ENCODE measurements around the gene FAM149B1.

FAM149B1 gene

DNA sequence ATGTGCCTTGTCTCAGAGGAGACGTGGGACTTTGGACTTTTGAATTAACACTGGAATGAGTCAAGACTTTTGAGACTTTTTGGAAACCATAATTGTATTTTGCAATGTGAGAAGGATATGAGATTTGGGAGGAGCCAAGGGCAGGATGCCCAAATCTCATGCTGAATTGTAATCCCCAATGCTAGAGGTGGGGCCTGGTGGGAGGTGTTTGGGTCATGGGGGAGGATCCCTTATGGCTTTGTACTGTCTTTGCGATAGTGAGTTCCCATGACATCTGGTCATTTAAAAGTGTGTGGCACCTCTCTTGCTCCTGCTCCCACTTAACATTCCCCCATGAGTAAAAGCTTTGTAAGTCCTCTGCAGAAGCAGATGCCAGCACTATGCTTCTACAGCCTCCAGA, 40.0 kb downstream of the FAM149B1 start (continued):
- TF ChIP-seq, protein P1, sequence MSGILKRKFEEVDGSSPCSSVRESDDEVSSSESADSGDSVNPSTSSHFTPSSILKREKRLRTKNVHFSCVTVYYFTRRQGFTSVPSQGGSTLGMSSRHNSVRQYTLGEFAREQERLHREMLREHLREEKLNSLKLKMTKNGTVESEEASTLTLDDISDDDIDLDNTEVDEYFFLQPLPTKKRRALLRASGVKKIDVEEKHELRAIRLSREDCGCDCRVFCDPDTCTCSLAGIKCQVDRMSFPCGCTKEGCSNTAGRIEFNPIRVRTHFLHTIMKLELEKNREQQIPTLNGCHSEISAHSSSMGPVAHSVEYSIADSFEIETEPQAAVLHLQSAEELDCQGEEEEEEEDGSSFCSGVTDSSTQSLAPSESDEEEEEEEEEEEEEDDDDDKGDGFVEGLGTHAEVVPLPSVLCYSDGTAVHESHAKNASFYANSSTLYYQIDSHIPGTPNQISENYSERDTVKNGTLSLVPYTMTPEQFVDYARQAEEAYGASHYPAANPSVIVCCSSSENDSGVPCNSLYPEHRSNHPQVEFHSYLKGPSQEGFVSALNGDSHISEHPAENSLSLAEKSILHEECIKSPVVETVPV (CRISPR knock-in tag; IDR thresholded peaks at IDR 0.05), result no peak
- TF ChIP-seq GLIS3 (CRISPR knock-in tag; IDR thresholded peaks at IDR 0.05) (no peak), ESRRG (CRISPR knock-in tag; IDR thresholded peaks at IDR 0.05) (no peak), ZFP30 (CRISPR knock-in tag; IDR thresholded peaks at IDR 0.05) (no peak)
- TF ChIP-seq, protein P2, sequence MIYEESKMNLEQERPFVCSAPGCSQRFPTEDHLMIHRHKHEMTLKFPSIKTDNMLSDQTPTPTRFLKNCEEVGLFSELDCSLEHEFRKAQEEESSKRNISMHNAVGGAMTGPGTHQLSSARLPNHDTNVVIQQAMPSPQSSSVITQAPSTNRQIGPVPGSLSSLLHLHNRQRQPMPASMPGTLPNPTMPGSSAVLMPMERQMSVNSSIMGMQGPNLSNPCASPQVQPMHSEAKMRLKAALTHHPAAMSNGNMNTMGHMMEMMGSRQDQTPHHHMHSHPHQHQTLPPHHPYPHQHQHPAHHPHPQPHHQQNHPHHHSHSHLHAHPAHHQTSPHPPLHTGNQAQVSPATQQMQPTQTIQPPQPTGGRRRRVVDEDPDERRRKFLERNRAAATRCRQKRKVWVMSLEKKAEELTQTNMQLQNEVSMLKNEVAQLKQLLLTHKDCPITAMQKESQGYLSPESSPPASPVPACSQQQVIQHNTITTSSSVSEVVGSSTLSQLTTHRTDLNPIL (CRISPR knock-in tag; IDR thresholded peaks at IDR 0.05; ENCODE audit: low read depth), result no peak

DNA sequence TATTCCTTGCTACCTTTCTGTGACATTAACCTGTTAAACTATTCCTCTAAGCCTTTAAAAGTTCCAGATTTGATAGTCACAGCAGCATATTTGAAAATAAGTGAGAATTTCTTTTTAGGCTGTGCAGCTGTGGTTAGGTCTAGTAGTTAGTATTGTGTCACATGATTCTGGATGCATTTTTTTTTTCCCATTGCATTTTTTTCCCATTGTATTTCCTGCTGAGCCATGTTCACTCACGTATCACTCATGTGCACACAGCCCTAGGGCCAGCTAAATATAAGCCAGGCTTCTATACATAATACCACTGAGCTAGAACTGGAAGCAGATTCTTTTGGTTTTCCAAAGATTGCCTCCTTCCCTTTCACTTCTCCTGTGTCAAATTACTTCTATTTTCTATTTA, 41.8 kb downstream of the FAM149B1 start:
- ATAC-seq, result no peak

DNA sequence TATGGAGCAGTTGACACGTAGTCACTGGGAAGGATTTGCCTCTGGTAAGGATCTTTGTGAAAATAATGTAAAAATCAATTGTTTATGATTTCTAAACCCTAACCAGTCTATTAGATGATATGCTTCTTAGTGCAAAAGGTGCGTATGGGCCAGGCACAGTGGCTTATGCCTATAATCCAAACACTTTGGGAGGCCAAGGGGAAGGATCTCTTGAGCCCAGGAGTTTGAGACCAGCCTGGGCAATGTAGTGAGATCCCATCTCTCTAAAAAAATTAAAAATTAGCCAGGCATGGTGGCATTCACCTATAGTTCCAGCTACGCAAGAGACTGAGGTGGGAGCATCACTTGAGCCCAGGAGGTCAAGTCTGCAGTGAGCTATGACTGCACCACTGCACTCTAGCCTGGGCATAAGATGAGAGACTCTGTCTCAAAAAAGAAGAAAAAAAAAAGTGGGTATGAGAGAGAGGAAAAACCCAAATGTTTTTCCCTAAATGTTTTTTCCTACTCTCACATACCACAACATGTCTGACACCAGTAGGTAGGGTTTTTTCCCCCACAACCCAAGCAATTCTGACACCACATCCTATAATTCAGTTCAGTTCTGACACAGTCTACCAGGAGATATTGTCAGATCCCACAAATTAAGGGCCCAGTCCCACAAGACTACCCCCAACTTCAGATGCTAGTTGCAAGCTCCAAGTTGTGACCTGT, 42.6 kb downstream of the FAM149B1 start:
- no peak for ATAC-seq
- TF ChIP-seq ISL1 (CRISPR knock-in tag; IDR thresholded peaks at IDR 0.05) (no peak), GLIS3 (CRISPR knock-in tag; IDR thresholded peaks at IDR 0.05) (no peak), ARNTL (CRISPR knock-in tag; IDR thresholded peaks at IDR 0.05; ENCODE audit: borderline replicate concordance, low read depth) (no peak), SNAI2 (CRISPR knock-in tag; IDR thresholded peaks at IDR 0.05) (no peak), ZNF565 (CRISPR knock-in tag; conservative IDR thresholded peaks at IDR 0.05; ENCODE audit: low read depth) (no peak), PPARA (CRISPR knock-in tag; IDR thresholded peaks at IDR 0.05; ENCODE audit: borderline replicate concordance) (no peak)
- TF ChIP-seq, protein P3, sequence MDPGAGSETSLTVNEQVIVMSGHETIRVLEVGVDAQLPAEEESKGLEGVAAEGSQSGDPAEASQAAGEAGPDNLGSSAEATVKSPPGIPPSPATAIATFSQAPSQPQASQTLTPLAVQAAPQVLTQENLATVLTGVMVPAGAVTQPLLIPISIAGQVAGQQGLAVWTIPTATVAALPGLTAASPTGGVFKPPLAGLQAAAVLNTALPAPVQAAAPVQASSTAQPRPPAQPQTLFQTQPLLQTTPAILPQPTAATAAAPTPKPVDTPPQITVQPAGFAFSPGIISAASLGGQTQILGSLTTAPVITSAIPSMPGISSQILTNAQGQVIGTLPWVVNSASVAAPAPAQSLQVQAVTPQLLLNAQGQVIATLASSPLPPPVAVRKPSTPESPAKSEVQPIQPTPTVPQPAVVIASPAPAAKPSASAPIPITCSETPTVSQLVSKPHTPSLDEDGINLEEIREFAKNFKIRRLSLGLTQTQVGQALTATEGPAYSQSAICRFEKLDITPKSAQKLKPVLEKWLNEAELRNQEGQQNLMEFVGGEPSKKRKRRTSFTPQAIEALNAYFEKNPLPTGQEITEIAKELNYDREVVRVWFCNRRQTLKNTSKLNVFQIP (CRISPR knock-in tag; IDR thresholded peaks at IDR 0.05; ENCODE audit: borderline replicate concordance, low read depth), result no peak
- TF ChIP-seq, protein P4, sequence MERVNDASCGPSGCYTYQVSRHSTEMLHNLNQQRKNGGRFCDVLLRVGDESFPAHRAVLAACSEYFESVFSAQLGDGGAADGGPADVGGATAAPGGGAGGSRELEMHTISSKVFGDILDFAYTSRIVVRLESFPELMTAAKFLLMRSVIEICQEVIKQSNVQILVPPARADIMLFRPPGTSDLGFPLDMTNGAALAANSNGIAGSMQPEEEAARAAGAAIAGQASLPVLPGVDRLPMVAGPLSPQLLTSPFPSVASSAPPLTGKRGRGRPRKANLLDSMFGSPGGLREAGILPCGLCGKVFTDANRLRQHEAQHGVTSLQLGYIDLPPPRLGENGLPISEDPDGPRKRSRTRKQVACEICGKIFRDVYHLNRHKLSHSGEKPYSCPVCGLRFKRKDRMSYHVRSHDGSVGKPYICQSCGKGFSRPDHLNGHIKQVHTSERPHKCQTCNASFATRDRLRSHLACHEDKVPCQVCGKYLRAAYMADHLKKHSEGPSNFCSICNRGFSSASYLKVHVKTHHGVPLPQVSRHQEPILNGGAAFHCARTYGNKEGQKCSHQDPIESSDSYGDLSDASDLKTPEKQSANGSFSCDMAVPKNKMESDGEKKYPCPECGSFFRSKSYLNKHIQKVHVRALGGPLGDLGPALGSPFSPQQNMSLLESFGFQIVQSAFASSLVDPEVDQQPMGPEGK (CRISPR knock-in tag; IDR thresholded peaks at IDR 0.05; ENCODE audit: borderline replicate concordance), result no peak
- TF ChIP-seq, protein P1 (CRISPR knock-in tag; IDR thresholded peaks at IDR 0.05), result no peak

More for the DNA sequence above, 41.8 kb downstream of the FAM149B1 start:
- TF ChIP-seq, protein P5, sequence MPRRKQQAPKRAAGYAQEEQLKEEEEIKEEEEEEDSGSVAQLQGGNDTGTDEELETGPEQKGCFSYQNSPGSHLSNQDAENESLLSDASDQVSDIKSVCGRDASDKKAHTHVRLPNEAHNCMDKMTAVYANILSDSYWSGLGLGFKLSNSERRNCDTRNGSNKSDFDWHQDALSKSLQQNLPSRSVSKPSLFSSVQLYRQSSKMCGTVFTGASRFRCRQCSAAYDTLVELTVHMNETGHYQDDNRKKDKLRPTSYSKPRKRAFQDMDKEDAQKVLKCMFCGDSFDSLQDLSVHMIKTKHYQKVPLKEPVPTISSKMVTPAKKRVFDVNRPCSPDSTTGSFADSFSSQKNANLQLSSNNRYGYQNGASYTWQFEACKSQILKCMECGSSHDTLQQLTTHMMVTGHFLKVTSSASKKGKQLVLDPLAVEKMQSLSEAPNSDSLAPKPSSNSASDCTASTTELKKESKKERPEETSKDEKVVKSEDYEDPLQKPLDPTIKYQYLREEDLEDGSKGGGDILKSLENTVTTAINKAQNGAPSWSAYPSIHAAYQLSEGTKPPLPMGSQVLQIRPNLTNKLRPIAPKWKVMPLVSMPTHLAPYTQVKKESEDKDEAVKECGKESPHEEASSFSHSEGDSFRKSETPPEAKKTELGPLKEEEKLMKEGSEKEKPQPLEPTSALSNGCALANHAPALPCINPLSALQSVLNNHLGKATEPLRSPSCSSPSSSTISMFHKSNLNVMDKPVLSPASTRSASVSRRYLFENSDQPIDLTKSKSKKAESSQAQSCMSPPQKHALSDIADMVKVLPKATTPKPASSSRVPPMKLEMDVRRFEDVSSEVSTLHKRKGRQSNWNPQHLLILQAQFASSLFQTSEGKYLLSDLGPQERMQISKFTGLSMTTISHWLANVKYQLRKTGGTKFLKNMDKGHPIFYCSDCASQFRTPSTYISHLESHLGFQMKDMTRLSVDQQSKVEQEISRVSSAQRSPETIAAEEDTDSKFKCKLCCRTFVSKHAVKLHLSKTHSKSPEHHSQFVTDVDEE (CRISPR knock-in tag; IDR thresholded peaks at IDR 0.05), result no peak
- TF ChIP-seq ZNF565 (CRISPR knock-in tag; conservative IDR thresholded peaks at IDR 0.05; ENCODE audit: low read depth) (no peak), TOX (CRISPR knock-in tag; IDR thresholded peaks at IDR 0.05; ENCODE audit: borderline replicate concordance) (no peak), ZC3H10 (CRISPR knock-in tag; IDR thresholded peaks at IDR 0.05) (no peak), PPARA (CRISPR knock-in tag; IDR thresholded peaks at IDR 0.05; ENCODE audit: borderline replicate concordance) (no peak), CSDC2 (CRISPR knock-in tag; IDR thresholded peaks at IDR 0.05) (no peak), RARB (CRISPR knock-in tag; IDR thresholded peaks at IDR 0.05) (no peak), GLIS3 (CRISPR knock-in tag; IDR thresholded peaks at IDR 0.05) (no peak), ZFP3 (CRISPR knock-in tag; IDR thresholded peaks at IDR 0.05) (no peak), SNAI2 (CRISPR knock-in tag; IDR thresholded peaks at IDR 0.05) (no peak), ZNF8 (CRISPR knock-in tag; IDR thresholded peaks at IDR 0.05) (no peak), OSR1 (CRISPR knock-in tag; IDR thresholded peaks at IDR 0.05) (no peak), ISL1 (CRISPR knock-in tag; IDR thresholded peaks at IDR 0.05) (no peak), BACH2 (CRISPR knock-in tag; IDR thresholded peaks at IDR 0.05; ENCODE audit: borderline replicate concordance) (no peak), ESRRG (CRISPR knock-in tag; IDR thresholded peaks at IDR 0.05) (no peak), TCF4 (CRISPR knock-in tag; IDR thresholded peaks at IDR 0.05; ENCODE audit: borderline replicate concordance) (no peak)
- TF ChIP-seq, protein P2 (CRISPR knock-in tag; IDR thresholded peaks at IDR 0.05; ENCODE audit: low read depth), result no peak
- TF ChIP-seq, protein P4 (CRISPR knock-in tag; IDR thresholded peaks at IDR 0.05; ENCODE audit: borderline replicate concordance), result no peak

Data from SK-N-SH treated with all-trans-retinoic acid at 6 μM for 48 hours (cell line).